DND-41 (cell line): ENCODE results near the gene ZWINT.

ENCODE experiments used
- EZH2 ChIP-seq: IDR thresholded peaks from 3 replicates; pipeline ENCODE4 v1.6.1; 2012; ENCODE audit warnings: borderline replicate concordance, low read depth, mild to moderate bottlenecking, moderate library complexity, low read length, inconsistent platforms; ENCODE audit not compliant: severe bottlenecking
- TF ChIP-seq, protein P1 (sequence below): IDR thresholded peaks from 2 replicates; pipeline ENCODE4 v1.5.1; 2012; ENCODE audit warnings: borderline replicate concordance, low read length, moderate library complexity, mild to moderate bottlenecking; ENCODE audit not compliant: poor library complexity, severe bottlenecking; ENCODE audit errors: extremely low read depth

DNA sequence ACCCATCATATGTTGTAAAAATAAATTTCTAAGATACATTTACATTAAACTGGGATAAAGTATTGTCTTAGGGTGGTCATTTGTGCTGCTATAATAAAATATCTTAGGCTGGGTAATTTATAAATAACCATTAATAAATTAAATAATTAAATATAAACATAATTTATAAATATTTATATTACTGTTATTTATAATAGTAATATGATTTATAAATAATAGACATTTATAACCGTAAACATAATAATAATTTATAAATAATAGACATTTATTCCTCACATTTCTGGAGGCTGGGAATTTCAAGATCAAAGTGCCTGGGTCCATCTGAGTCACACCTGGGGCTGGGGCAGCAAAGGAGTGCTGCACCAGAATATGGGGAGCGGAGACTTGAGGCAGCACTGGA is 31.1 kb downstream of the ZWINT start:
- TF ChIP-seq, protein P1, sequence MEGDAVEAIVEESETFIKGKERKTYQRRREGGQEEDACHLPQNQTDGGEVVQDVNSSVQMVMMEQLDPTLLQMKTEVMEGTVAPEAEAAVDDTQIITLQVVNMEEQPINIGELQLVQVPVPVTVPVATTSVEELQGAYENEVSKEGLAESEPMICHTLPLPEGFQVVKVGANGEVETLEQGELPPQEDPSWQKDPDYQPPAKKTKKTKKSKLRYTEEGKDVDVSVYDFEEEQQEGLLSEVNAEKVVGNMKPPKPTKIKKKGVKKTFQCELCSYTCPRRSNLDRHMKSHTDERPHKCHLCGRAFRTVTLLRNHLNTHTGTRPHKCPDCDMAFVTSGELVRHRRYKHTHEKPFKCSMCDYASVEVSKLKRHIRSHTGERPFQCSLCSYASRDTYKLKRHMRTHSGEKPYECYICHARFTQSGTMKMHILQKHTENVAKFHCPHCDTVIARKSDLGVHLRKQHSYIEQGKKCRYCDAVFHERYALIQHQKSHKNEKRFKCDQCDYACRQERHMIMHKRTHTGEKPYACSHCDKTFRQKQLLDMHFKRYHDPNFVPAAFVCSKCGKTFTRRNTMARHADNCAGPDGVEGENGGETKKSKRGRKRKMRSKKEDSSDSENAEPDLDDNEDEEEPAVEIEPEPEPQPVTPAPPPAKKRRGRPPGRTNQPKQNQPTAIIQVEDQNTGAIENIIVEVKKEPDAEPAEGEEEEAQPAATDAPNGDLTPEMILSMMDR = no peak
- no peak for TF ChIP-seq EZH2
